Pulmonary artery endothelial cell (primary cell): ENCODE results near the gene RNF128. TPM values are rescaled to one million over a fixed set of nuclear protein-coding genes. Genes with fewer than 3 reads are reported as not detected.

ENCODE experiments used
- DNase-seq: peaks from one replicate; pipeline ENCODE4 v3.0.0-alpha.2; 2011; ENCODE audit warnings: low read depth, low spot score
- total RNA-seq: library from RNA; depleted of rRNA; stranded (reverse); fragments of >200 nt; gene quantifications from 2 replicates; pipeline ENCODE4 v1.2.3, GENCODE V29; 2014

RNF128 gene
- not detected in 2 replicates for total RNA-seq

- no peak for DNase-seq
These were observed at the start of gene RNF128 for GRCh38 chrX:106726485-106727437. TSS of gene RNF128 (plus strand) at chrX:106726701. CDS start at chrX:106726914, 213 bp downstream.

- no peak for DNase-seq
These were observed 45.8 kb upstream of the RNF128 start for GRCh38 chrX:106680716-106681115.

- DNase-seq = no peak
These were observed 42.3 kb upstream of the RNF128 start for GRCh38 chrX:106684207-106684606.

- no peak for DNase-seq
These were observed 34.0 kb upstream of the RNF128 start for GRCh38 chrX:106692425-106693065.

GRCh38 chrX:106696502-106696901 is 30.0 kb upstream of the RNF128 start:
- DNase-seq = no peak

- DNase-seq = no peak
These were observed 27.8 kb upstream of the RNF128 start for GRCh38 chrX:106698693-106699092.

- no peak for DNase-seq
These were observed 23.9 kb upstream of the RNF128 start for GRCh38 chrX:106702636-106703035.

- no peak for DNase-seq
These were observed 20.0 kb upstream of the RNF128 start for GRCh38 chrX:106706466-106706865.

- DNase-seq = no peak
These were observed 18.6 kb upstream of the RNF128 start for GRCh38 chrX:106707771-106708454.

GRCh38 chrX:106710771-106711170 is 15.7 kb upstream of the RNF128 start:
- no peak for DNase-seq

GRCh38 chrX:106711375-106711774 is 15.1 kb upstream of the RNF128 start:
- no peak for DNase-seq

- no peak for DNase-seq
These were observed 10.5 kb upstream of the RNF128 start for GRCh38 chrX:106716004-106716403.

GRCh38 chrX:106716463-106716862 is 10.0 kb upstream of the RNF128 start:
- no peak for DNase-seq

GRCh38 chrX:106718709-106719108 is 7.8 kb upstream of the RNF128 start:
- DNase-seq = no peak

GRCh38 chrX:106725931-106726330 is 570 bp upstream of the RNF128 start:
- no peak for DNase-seq

- DNase-seq = no peak
These were observed 1.8 kb downstream of the RNF128 start for GRCh38 chrX:106728337-106728736.

- no peak for DNase-seq
These were observed 3.9 kb downstream of the RNF128 start for GRCh38 chrX:106730401-106730800.

- no peak for DNase-seq
These were observed 5.1 kb downstream of the RNF128 start for GRCh38 chrX:106731590-106731989.

- DNase-seq = no peak
These were observed 8.3 kb downstream of the RNF128 start for GRCh38 chrX:106734827-106735226.

- no peak for DNase-seq
These were observed 13.8 kb downstream of the RNF128 start for GRCh38 chrX:106740193-106740780.

- DNase-seq = no peak
These were observed 15.7 kb downstream of the RNF128 start for GRCh38 chrX:106742193-106742592.

GRCh38 chrX:106742805-106743204 is 16.3 kb downstream of the RNF128 start:
- DNase-seq = no peak
